ENCODE measurements around the gene DDOST.
"Not testable (repeated sequence)": the region's sequence is repeated elsewhere in the genome, so short reads cannot be mapped to it uniquely, and the experiment has no call there.

Gene DDOST

DNA sequence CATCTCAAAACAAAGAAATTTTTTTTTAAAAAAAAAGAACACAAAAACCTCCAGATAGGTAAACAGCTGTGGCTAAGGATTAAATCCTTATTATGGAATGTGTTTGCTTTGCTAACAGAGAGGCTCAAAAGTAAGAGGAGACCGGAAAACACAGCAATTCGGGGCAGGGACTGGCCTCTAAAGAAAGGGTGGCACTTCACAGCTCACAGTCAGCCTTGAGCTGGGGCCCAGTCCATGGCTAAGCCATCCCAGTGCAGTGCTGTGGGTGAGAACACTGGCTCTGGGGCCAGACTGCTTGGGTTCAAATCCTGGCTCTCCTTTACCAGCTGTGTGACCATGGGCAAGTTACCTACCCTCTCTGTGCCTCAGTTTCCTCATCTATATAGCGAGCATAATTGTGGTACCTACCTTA lies 28.5 kb upstream of the DDOST start:
- DNase-seq, result no peak

DNA sequence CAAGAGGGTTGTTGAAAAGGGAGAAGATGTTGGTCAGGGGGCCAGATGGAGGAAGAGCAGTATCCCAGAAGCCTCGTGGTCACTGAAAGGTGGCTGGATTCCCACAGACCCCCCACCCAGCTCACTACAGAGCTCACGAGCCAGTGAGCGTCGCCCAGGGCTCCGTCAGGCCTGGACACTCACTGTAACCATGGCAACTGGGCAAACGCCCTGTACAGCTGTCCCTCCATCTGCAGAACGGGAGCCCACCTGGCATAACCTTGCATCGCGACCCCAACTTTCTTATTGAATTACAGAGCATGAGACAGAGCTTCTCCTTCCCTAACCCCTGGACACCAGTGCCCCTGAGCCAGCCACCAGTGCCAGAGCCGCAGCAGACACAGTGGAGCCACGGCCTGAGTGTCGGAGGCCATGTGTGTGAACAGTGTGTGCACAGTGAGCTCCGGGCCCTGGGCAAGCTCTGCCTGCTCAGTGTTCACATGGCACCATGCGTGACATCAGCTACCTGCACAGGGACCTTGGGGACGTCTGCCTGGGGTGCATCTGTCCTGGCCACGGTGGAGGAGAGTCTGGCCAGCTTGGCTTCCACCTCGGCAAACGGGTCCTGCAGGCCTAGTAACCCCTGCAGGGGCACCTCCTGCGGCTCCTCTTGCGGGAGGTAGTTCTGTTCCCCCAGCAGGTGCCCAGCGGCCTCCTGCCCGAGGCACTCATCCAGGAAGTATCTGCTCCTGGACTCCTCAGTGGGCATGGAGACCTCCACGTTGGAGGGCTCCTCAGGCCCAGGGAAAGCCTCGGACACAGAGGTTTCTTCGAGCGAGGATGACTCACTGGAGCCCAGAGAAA lies 25.9 kb upstream of the DDOST start:
- no peak for DNase-seq

DNA sequence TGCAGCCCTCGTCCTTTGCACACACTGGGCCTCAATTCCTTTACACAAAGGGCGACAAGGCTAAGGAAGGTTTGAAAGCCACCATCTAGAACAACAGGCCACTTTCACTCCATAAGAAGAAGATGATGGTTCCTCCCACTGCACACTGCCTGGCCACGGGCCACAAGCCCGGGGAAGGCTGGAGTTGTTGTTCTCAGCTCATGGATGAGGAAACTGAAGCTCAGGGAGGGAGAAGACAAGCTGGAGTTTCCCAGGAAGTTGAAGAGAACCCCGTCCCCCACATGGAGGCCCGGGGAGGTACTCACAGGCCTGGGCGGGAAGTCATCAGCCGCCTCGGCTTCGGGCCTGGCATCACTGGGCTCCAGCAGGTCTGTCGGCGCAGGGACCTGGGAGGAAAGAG lies 24.6 kb upstream of the DDOST start:
- DNase-seq, result no peak

DNA sequence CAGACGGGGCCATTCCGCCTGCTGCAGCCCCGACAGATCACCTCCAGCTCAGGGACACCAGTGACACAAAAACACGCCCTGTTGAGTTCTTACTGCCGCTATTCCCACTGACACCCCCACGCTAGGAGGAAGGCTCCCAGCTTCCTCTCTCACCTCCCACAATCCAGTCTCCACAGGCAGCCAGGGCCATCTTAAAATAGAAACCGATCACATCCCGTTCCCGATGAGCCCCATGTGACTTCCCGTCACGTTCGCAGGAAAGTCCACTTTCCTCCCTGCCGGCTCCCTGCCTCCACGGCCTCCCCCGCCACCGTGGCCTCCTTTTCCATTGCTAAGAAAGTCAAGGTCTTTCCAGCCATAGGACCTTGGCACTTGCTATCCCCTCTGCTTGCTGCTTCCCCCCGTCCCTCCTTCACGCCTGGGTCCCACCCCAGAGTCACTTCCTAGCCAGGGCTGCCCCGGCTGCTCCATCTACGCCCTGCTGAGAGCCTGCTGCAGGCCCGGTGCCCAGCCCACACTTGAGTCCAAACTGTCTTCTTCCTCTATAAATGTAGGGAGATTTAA lies 24.0 kb upstream of the DDOST start:
- no peak for DNase-seq

DNA sequence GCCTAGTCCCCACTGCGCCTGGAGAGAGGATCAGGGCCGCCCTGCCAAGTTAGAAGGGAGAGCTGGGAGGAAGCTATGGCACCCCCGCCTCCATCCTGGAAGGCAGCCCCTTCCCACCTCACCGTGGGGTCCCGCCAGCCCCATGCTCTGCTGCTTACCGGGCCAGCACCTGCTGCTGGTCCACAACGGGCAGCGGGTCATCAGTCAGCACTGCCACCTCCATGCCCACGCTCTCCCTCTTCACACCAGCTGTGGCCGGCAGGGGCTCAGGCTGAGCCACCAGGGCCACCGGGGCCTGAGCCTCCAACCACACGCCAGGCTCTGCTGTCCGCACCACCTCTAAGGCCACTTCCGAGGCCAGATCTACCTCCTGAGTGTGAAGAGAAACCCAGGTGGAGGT lies 23.5 kb upstream of the DDOST start:
- DNase-seq, result no peak

DNA sequence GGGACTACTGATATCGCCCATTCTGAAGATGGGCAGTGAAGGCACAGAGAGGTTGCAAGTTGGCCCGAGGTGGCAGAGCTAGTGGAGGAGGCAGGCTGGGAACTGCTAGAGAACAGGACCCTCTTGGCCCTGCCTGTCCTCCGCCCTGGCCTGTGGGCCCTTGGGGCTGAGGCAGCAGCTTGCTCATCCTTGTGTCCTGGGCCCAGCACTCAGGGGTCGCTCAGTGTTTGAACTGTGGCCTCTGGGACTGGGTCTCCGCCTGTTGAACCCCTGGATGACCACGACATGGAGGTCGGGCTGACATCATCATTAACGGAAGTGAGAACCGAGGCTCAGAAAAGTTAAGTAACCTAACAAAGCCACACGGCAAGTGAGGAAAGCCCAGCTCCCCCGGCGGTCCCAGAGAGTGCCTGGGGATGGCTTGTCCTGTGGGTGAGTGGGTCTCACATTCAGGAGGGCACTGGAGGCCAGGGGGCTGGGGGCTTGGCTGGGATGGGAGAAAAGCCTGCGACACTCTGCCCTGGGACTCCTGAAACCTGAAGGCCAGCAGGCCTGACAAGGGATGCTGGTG lies 23.0 kb upstream of the DDOST start:
- DNase-seq, result no peak

DNA sequence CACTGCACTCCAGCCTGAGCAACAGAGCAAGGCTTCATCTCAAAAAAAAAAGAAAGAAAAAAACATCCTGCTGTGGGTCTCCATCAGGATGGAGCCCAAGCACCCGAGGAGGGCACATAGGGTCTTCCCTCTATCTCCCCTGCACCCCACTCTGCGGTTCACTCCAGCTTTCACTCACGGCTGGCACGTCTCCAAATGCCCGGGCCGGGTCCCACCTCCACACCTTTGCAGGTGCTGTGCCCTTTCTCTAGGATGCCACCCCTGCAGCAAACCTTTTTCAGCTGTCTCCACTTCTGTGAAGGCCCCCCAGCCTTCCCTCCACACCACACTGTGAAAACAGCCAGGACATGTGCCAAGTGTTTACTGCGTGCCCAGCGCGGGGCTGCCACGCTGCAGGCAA lies 22.4 kb upstream of the DDOST start:
- DNase-seq, result no peak

DNA sequence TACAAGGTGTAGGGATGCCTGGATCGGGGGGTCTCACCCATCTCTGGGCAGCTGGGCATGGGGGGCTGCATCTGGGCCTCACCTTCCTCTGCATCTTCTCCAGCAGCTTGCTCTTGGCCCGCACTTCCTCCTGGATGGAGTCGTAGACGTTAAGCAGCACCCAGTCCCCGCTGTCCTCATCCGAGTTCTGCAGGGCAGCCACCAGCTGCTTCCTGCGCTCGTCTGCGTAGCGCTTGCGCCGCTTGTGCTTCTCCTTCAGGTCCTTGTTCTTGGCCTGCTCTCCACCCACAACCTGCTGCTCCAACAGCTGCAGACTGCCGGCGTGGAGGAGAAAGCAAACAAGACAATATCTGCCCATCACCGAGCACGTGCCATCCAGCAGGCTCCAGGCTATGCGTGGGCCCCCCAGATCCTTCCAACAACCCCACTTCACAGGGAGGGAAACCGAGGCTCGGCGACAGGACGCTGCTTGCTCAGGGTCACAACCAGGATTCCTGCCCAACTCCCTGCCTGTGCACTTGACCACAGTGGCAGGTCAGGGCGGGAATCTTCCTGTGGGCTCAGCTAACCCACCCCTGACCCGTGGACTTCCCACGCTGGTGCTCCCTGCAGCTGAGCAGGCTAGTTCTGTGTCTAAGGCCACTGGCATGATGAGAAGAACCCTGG lies 21.5 kb upstream of the DDOST start:
- no peak for DNase-seq

DNA sequence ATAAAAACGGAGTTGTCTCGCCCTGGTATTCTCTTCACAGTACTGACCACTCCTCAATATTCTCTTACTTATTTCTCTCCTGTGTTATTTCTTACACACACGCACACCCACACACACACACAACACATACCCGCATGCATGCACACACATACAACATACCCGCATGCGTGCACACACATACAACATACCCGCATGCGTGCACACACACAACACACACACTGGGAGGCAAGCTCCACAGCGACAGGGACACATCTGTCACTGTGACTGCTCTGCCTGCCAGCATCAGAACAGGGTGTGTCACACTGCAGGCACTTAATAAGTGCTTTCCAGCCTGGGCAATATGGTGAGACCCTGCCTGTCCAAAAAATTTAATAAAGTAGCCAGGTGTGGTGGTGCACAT lies 20.8 kb upstream of the DDOST start:
- DNase-seq, result no peak

DNA sequence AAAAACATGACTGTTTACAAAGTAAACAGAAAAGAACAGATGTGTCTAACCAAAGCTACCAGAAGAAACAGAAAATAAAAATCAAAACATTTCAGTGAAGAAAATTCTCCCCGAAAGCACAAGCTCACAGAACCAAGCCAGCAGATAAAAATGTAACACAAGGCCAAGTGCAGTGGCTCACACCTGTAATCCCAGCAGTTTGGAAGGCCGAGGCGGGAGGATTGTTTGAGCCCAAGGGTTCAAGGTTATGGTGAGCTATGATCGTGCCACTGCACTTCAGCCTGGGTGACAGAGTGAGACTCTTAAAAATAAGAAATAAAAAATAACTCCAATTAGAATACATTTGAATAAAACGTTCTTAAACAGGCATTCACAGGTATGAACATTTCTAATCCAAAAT lies 19.1 kb upstream of the DDOST start:
- no peak for DNase-seq

DNA sequence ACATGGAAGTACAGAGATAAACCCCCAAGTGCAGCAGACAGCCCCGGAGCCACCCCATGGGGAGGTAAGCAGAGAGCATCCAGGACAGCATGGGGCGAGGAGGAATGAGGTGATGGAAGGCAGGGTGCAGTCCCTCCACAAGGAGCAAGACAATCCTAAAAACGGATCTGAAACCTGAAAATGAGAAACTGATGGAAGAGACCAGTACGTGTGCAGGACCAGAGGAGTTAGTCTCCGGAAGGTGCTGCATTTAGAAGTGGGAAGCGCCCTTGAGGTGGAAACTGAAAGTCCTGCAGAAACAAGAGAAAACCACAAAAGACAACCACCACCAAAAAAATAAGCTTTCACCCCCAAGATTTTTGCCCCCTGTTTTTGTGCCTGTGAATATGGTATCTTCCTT lies 17.4 kb upstream of the DDOST start:
- no peak for DNase-seq

DNA sequence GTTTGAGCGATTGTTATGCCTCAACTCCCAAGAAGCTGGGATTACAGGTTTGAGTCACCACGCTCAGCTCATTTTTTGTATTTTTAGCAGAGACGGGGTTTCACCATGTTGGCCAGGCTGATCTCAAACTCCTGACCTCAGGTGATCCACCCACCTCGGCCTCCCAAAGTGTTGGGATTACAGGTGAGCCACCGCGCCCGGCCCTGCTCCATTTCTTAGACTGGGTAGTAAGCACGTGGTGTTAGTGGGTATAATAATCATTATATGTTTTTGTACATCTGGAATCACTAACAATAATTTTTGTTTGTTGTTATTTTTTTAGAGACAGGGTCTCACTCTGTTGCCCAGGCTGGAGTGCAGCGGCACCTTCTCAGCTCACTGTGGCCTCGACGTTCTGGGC lies 12.5 kb upstream of the DDOST start:
- not testable (repeated sequence) for DNase-seq

DNA sequence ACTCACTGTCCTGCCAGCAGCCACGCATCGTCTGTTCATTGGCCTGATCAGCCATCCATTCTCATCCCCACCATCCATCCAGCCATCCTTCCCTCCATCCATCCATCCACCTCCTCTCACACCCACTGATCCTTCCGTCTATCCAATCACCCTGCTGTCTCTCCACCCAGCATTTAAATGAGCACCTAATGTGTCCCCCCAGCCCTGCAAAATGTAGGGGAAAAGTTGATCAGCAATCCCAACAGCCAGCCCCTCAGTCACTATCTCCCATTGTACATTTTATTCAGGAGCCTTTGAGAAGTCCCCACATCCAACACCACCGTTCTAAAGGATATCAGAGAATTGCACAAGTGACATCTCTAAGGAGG lies 11.1 kb upstream of the DDOST start:
- DNase-seq, result no peak

DNA sequence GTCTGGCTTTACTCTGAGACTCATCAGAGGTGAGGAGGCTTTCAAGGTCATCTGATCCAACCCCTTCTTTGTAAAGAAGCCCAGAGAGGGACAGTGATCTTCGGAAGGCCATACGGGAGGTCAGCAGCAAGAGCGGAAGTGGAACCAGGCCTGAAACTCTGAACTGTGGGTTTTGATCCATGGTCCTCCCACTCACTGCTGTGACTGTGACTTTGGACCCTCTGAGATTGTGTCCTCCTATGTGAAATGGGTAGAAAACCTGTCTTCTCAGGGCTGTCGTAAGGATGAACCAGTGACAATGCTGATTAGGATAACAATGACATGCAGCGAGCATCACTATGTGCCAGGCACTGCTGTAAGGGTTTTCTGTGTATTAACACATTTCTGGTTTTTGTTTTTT lies 9.8 kb upstream of the DDOST start:
- DNase-seq, result no peak

DNA sequence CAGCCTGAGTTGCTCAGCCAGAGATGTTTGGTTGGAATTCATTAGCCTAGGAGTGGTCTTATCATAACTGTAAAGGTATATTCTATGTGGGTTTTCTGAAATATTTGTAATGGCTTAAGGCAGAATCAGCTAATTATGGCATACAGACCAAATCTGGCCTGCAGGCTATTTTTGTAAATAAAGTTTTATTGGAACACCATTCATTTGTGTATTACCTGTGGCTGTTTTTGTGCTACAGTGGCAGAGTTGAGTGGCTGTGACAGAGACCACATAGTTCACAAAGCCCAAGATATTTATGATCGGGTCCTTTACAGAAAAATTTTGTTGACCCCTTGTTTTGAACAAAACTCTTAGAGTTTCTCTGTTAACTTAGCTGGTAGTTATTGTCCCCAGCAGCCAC lies 7.4 kb upstream of the DDOST start:
- DNase-seq, result no peak

DNA sequence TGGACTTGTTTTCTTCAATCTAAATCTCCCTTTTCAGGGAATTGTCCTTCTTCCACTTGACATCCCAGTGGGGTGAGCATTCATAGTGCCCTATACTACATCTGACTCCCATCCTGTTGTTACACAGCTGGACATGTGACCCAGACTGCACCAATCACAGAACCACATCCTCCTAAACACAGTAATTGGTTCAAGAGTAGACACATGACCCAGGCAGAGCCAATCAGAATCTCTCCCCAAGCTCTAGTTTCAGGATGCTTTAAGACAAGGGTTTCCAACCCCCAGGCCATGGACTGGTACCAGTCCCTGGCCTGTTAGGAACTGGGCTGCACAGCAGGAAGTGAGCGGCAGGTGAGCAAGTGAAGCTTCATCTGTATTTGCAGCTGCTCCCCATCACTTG lies 5.6 kb upstream of the DDOST start:
- no peak for DNase-seq

DNA sequence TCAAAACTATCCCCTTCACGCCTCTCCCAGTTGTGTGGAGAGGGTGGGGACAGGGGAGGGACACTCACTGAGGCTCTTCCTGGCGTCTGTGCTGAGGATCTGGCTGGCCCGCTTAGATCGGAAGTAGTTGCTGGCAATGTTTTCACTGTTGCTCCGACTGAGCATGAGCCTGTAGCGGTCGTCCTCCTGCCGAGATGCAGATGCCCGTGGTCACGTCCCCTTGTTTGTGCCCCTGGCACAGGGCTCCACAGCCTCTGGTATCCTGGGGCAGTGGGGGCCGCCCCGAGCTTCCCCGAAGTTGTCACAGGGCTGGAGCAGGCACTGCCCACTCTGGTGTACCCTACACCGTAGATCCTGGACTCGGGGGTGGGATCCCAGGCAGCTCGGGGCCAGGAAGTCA lies 5.0 kb upstream of the DDOST start:
- DNase-seq, result no peak

DNA sequence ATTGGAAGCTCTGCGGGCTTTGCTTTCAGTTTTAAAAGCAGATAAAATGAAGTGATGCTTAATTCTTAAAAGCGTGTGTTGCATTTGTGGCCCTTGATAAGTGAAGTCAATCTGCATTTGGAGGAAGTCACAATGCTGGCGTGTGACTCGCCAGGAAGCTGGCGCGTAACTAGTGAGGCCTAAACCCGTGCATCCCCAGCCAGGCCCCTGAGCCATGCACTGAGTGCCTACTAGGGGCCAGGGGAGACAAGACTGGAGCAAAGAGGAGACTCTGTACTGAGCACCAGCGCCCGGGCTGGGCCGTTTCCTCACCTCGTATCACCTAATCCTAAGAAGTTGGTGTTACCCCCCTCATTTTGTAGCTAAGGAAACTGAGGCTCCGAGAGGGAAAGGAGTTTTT lies 4.6 kb upstream of the DDOST start:
- no peak for DNase-seq

DNA sequence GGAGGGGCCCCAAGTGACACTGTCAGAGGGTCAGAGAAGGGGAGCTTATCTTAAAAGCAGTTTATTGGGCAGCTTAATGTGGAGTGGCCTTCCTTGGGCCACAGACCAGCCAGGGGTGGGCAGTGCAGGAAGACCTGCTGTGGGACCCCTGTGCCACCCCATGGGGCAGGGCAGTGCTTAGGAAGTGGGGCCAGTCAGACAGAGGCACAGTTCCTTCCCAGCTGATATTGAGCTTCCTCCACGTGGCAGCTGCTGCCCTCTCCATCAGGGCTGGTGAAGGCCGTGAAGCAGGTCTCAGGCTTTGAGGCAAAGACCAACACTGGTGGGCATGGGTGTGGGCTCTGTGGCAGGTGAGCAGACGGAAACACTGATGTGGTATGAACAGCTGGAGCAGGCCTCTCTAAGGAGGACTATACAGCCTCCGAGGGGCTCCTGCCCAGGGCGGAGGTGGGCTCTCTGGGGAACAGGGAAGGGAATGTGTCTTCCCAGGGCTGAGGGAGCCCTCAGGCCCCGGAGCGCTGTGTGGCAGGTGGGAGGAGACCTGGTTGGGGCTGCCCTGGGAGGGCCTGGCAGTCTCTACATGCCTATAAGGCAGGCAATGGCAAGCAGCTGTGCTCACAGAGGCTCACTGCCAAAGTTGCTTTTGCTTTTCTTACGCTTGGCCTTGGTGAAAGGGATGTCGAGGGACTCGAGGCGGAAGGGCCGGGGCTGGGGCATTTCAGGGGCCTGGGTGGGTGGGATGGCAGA lies 3.0 kb upstream of the DDOST start:
- no peak for DNase-seq

DNA sequence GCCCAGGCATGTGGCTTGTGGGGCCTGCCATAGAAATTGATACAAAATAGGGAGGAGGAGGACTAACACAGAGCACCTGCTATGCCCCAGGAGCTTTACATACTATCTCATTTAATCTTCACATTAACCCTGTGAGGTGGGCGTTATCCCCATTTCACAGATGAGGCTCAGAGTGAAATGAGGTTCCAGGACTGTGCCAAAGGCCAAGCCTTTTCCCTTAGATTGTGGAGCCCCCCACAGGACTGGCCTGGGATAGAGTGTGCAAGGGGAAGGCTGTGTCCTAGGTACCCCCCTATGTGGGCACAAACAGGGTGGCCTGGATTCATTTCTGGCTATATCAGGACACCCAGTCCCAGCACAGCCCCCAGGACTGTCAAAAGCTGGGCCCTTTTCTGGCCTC lies 2.2 kb upstream of the DDOST start:
- no peak for DNase-seq

DNA sequence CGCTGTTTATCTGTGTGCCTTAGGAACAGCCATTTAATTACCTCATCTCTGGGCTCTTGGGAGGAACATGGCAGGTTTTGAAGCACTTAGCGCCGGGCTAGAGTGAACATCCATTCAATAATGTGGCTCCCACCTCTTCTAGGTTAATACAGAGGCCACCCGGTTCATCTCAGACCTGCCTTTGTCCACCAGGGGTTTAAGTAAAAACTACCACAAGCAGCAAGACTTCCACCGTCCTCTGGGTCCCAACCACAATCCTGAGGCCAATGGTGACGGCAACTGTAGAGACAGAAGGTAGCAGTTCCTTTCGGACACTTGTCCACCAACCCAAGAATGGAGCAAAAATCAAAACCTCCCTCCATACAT lies 924 bp upstream of the DDOST start:
- no peak for DNase-seq

DNA sequence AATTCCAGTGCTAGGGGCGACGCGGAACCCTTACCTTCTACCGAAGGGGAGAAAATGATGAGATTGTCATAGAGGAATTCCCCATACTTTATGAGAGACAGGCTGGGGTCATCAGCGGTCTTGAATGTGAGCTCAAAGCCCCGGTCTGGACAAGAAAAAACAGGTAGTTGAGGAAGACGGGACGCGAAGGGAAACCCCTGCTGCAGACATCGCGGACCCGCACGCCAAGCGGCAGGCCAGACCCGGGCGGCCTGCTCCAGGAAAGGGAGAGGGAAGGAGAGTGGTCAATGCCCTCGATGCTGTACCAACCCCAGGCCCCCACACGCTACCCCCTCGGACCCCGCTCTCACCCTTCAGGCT lies 342 bp downstream of the DDOST start:
- DNase-seq, result no peak

DNA sequence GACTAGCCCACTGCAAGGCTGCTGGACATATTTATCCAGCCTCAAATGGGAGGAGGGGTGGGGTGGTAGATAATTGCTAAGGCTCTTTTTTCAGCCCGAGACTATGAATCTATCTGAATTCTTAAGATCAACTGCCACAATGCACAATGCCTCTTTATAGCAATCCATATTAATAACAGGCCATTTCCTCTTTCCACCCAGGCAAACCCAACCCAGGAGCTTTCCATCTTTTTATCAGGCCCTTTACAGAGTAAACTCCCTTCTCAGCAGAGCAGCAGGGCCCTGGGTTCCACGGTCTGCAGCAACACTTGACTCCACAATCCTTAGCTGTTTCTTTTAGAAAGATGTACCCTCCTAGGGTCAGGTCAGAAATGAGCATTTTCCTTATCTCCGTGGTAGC lies 806 bp downstream of the DDOST start:
- no peak for DNase-seq
